Panc1 (cell line): ENCODE measurements around the gene C1QTNF9B. TPM values are rescaled to one million over a fixed set of nuclear protein-coding genes. Genes with fewer than 3 reads are reported as not detected.
"Not testable (repeated sequence)": the region's sequence is repeated elsewhere in the genome, so short reads cannot be mapped to it uniquely, and the experiment has no call there.

Experiments
- ATAC-seq: fragments of 200-7000 bp; cut with Tn5 transposase; 2 replicates; pipeline ENCODE4 v1.9.1; 2020; ENCODE audit warnings: mild to moderate bottlenecking, moderate library complexity
- Bru-seq: library from RNA; stranded (reverse); fragments of 400-500 nt; gene quantifications from one replicate; lab custom pipeline; 2021; lab: Mats Ljungman, UMichigan
- BruChase-seq, 2 experiments: library from RNA; stranded (reverse); fragments of 400-500 nt; gene quantifications; one replicate each; lab custom pipeline; 2021; lab: Mats Ljungman, UMichigan
- BruUV-seq: library from RNA; stranded (reverse); fragments of 400-500 nt; replicated peaks from 2 replicates; lab custom pipeline; 2021; lab: Mats Ljungman, UMichigan
- CTCF ChIA-PET: fragments of 300-600 bp; sonication (Branson Sonifier 250); formaldehyde crosslinking; loops from one replicate; lab custom pipeline; 2022; ENCODE audit warnings: antibody characterized with exemption; lab: Charles Lee
- POLR2A ChIA-PET: fragments of 300-600 bp; sonication (Branson Sonifier 250); formaldehyde crosslinking; loops from one replicate; lab custom pipeline; 2022; ENCODE audit warnings: antibody characterized with exemption; lab: Charles Lee
- DNase-seq: peaks from one replicate; pipeline ENCODE4 v3.0.0-alpha.2; 2010; ENCODE audit warnings: low read depth, low spot score
- H3K27ac ChIP-seq: 2 replicates; pipeline ENCODE4 v1.5.1; 2011; ENCODE audit warnings: mild to moderate bottlenecking, low read length, inconsistent platforms
- H3K27me3 ChIP-seq: fragments of 200-500 bp; sonication (Bioruptor generic); 2 replicates; pipeline ENCODE4 v1.6.0; 2014; ENCODE audit warnings: low read length, inconsistent platforms; ENCODE audit not compliant: control insufficient read depth, insufficient read depth
- H3K36me3 ChIP-seq: fragments of 200-500 bp; sonication (Bioruptor generic); 2 replicates; pipeline ENCODE4 v1.5.1; 2014; ENCODE audit warnings: inconsistent platforms, mild to moderate bottlenecking, low read length, moderate library complexity; ENCODE audit not compliant: control insufficient read depth, insufficient read depth
- H3K4me1 ChIP-seq: 2 replicates; pipeline ENCODE4 v1.5.1; 2011; ENCODE audit warnings: inconsistent platforms, mild to moderate bottlenecking, low read length, moderate library complexity; ENCODE audit not compliant: control insufficient read depth, insufficient read depth
- H3K4me3 ChIP-seq, 2 experiments: 2 replicates each; pipeline ENCODE4 v1.5.1; 2011 to 2012; ENCODE audit warnings: low read depth in 2 of 2, low read length in 2 of 2, mild to moderate bottlenecking in 2 of 2, inconsistent platforms in 1 of 2, moderate library complexity in 1 of 2
- H3K9me3 ChIP-seq: fragments of 200-500 bp; sonication (Bioruptor generic); 2 replicates; pipeline ENCODE4 v1.5.1; 2014; ENCODE audit warnings: low read depth, mild to moderate bottlenecking, inconsistent platforms, low read length, moderate library complexity; ENCODE audit not compliant: control insufficient read depth, insufficient read depth
- CTCF ChIP-seq: fragments of 450-650 bp; IDR thresholded peaks from 2 replicates; pipeline ENCODE4 v1.5.1; 2017; ENCODE audit warnings: mild to moderate bottlenecking
- POLR2AphosphoS5 ChIP-seq: IDR thresholded peaks from 2 replicates; pipeline ENCODE4 v1.6.1; 2012; ENCODE audit warnings: mild to moderate bottlenecking, low read depth, low read length, moderate library complexity
- REST ChIP-seq, 2 experiments: IDR thresholded peaks; 2 replicates each; pipeline ENCODE4 v1.6.1; 2011 to 2012; ENCODE audit warnings: low read depth in 2 of 2, control low read depth in 1 of 2, low read length in 1 of 2, mild to moderate bottlenecking in 1 of 2, moderate library complexity in 1 of 2; ENCODE audit not compliant: insufficient read depth in 1 of 2
- SIN3A ChIP-seq: IDR thresholded peaks from 2 replicates; pipeline ENCODE4 v1.6.1; 2012; ENCODE audit warnings: low read depth, mild to moderate bottlenecking, low read length, moderate library complexity, borderline replicate concordance; ENCODE audit not compliant: insufficient read depth
- TCF7L2 ChIP-seq: IDR thresholded peaks from 2 replicates; pipeline ENCODE4 v1.6.1; 2011; ENCODE audit warnings: mild to moderate bottlenecking, low read depth, low read length, inconsistent platforms
- in situ Hi-C: cut with HindIII; loops from 2 replicates; pipeline ENCODE4 v1.10.0; 2016; ENCODE audit warnings: low sequenced_read_pairs, low pct_unique_long_range_greater_than_20kb
- intact Hi-C: fragments of 100-400 bp; cut with micrococcal nuclease; formaldehyde crosslinking; loops from one replicate; pipeline ENCODE4 v1.10.0; 2022; ENCODE audit not compliant: unreplicated experiment
- long read RNA-seq: library from polyadenylated mRNA; unstranded; transcript quantifications from one replicate; pipeline ENCODE4 v2.0.0, GENCODE V29; 2021; ENCODE audit not compliant: unreplicated experiment
- polyA plus RNA-seq: library from polyadenylated mRNA; unstranded; fragments of >200 nt; gene quantifications from one replicate; pipeline ENCODE4 v1.2.1, GENCODE V29; 2012; ENCODE audit warnings: missing spikeins; ENCODE audit not compliant: insufficient read length
- total RNA-seq: library from RNA; stranded (reverse); gene quantifications from one replicate; pipeline ENCODE4 v1.2.1, GENCODE V29; 2021; ENCODE audit not compliant: unreplicated experiment

The C1QTNF9B gene
- not detected for total RNA-seq
- not detected for polyA plus RNA-seq
- not detected for Bru-seq, nascent RNA
- BruChase-seq, experiment 1, labeled RNA remaining after a 2-hour chase = not detected
- BruChase-seq, experiment 2, labeled RNA remaining after a 6-hour chase = not detected
- long read RNA-seq = 0 reads

GRCh38 chr13:23897452-23897919, at the start of gene C1QTNF9B:
TSS of gene C1QTNF9B (minus strand) at chr13:23897502.
- POLR2A ChIA-PET, H3K4me1 ChIP-seq, BruUV-seq, H3K27me3 ChIP-seq, H3K4me3 ChIP-seq, H3K9me3 ChIP-seq, ATAC-seq, intact Hi-C loops, H3K27ac ChIP-seq, in situ Hi-C loops, H3K36me3 ChIP-seq, CTCF ChIA-PET, DNase-seq: not testable (repeated sequence)

- BruUV-seq = no TSS peak
- in situ Hi-C loops = no loop called here
Measured at GRCh38 chr13:23946900-23947299, 49.6 kb upstream of the C1QTNF9B start.

More at GRCh38 chr13:23946900-23947299, 49.6 kb upstream of the C1QTNF9B start:
- intact Hi-C loops = no loop called here
- DNase-seq (no peak), ATAC-seq (no peak)
- Histone ChIP-seq H3K36me3 (no peaks in the 10 kb centered on the region), H3K27me3 (peaks cover 2% of the 10 kb centered on the region; the same call in 1 of the 2 replicates), H3K4me3 (no peak overlapping the region), H3K27ac (no peak overlapping the region), H3K9me3 (no peaks in the 10 kb centered on the region), H3K4me1 (no peaks in the 10 kb centered on the region)
- TF ChIP-seq POLR2AphosphoS5 (no peak), SIN3A (no peak), TCF7L2 (no peak), CTCF (no peak), REST (IDR thresholded peaks at IDR 0.05; ENCODE audit: insufficient read depth in 1 of 2, low read depth in 2 of 2, low read length in 1 of 2) (no peak)
- POLR2A ChIA-PET = no interaction called here
- CTCF ChIA-PET = no interaction called here
